ENCODE results near the gene CAD. TPM values are rescaled to one million over a fixed set of nuclear protein-coding genes. Genes with fewer than 3 reads are reported as not detected.

CAD gene
- total and polyA plus RNA-seq, 2 donors (not counting 3 experiments of a cell fraction or from before 2014, with no cell fraction given) = 60.3 to 91.4 TPM

DNA sequence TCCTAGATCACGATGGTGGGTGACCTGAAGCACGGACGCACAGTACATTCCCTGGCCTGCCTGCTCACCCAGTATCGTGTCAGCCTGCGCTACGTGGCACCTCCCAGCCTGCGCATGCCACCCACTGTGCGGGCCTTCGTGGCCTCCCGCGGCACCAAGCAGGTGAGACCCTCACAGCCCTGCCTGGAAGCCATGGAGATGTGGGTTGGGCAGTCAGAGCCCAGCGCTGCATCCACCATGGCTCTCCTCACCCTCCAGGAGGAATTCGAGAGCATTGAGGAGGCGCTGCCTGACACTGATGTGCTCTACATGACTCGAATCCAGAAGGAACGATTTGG lies 25.4 kb downstream of the CAD start:
- Histone ChIP-seq H3K27me3 (ENCODE audit: control insufficient read depth in 2 of 2, insufficient read depth in 2 of 2, low read length in 2 of 2) (no peaks in the 10 kb centered on the region), H3K9ac (replicated peaks; ENCODE audit: extremely low read depth, insufficient read depth, low read length) (no peak overlapping the region), H3K9me3 (replicated peaks; ENCODE audit: control insufficient read depth, insufficient read depth, low read length) (no peaks in the 10 kb centered on the region), H3K4me3 (replicated peaks in 1 of 3; ENCODE audit: insufficient read depth in 1 of 3, low read depth in 1 of 3, low read length in 3 of 3) (no peak overlapping the region), H3K36me3 (ENCODE audit: control insufficient read depth in 2 of 2, extremely low read depth in 1 of 2, insufficient read depth in 2 of 2, low read length in 2 of 2) (peaks cover 27 to 63% of the 10 kb centered on the region in 2 experiments), H3K4me2 (ENCODE audit: insufficient read depth, low read length) (no peak overlapping the region), H3K9me1 (replicated peaks; ENCODE audit: control insufficient read depth, extremely low read depth, insufficient read depth, low read length) (no peaks in the 10 kb centered on the region), H4K20me1 (replicated peaks; ENCODE audit: control insufficient read depth, extremely low read depth, insufficient read depth, low read length) (no peaks in the 10 kb centered on the region), H2AFZ (ENCODE audit: low read depth, low read length) (no peak overlapping the region), H3K79me2 (ENCODE audit: control insufficient read depth, insufficient read depth, low read length) (no peaks in the 10 kb centered on the region), H3K27ac (ENCODE audit: insufficient read depth, low read depth, low read length) (no peak overlapping the region), H3K4me1 (ENCODE audit: control insufficient read depth, extremely low read depth, insufficient read depth, low read length) (no peaks in the 10 kb centered on the region)
- intact Hi-C loops (cut with micrococcal nuclease) = no loop called here
- dilution Hi-C loops (cut with MboI; ENCODE audit: extremely low pct_ligation_motif_present, low sequenced_read_pairs) = no loop called here
- ChIA-PET POLR2A (no interaction called here), CTCF (interaction anchor here (1.0 to 2.4 kb wide), 4 partner anchors 20 to 61 kb away, joined by 3 to 17 read pairs (median 4); partner anchors contain the start of gene SLC30A3)
- no peak for TF ChIP-seq POLR2A (IDR thresholded peaks at IDR 0.05; ENCODE audit: low read depth, low read length)
- no peak for TF ChIP-seq JUN (IDR thresholded peaks at IDR 0.05; ENCODE audit: borderline replicate concordance, insufficient read depth, insufficient read length, low read depth)
- TF ChIP-seq, protein P1, sequence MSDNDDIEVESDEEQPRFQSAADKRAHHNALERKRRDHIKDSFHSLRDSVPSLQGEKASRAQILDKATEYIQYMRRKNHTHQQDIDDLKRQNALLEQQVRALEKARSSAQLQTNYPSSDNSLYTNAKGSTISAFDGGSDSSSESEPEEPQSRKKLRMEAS (IDR thresholded peaks at IDR 0.05; ENCODE audit: insufficient read depth, insufficient read length) = no peak
- TF ChIP-seq EZH2 (IDR thresholded peaks at IDR 0.05; ENCODE audit: borderline replicate concordance, low read depth, low read length, severe bottlenecking) = no peak
- TF ChIP-seq GATA2 (IDR thresholded peaks at IDR 0.05; ENCODE audit: insufficient read depth, insufficient read length, low read depth, low read length) = no peak
- no peak for TF ChIP-seq MYC (IDR thresholded peaks at IDR 0.05; ENCODE audit: low read depth, low read length)
- TF ChIP-seq, protein P2, sequence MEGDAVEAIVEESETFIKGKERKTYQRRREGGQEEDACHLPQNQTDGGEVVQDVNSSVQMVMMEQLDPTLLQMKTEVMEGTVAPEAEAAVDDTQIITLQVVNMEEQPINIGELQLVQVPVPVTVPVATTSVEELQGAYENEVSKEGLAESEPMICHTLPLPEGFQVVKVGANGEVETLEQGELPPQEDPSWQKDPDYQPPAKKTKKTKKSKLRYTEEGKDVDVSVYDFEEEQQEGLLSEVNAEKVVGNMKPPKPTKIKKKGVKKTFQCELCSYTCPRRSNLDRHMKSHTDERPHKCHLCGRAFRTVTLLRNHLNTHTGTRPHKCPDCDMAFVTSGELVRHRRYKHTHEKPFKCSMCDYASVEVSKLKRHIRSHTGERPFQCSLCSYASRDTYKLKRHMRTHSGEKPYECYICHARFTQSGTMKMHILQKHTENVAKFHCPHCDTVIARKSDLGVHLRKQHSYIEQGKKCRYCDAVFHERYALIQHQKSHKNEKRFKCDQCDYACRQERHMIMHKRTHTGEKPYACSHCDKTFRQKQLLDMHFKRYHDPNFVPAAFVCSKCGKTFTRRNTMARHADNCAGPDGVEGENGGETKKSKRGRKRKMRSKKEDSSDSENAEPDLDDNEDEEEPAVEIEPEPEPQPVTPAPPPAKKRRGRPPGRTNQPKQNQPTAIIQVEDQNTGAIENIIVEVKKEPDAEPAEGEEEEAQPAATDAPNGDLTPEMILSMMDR (IDR thresholded peaks at IDR 0.05; ENCODE audit: extremely low read depth in 1 of 2, insufficient read depth in 1 of 2, low read depth in 1 of 2, low read length in 2 of 2) = no peak
- no peak for TF ChIP-seq POLR2AphosphoS5 (IDR thresholded peaks at IDR 0.05; ENCODE audit: insufficient read depth, low read depth, low read length)
- no peak for TF ChIP-seq FOS (IDR thresholded peaks at IDR 0.05; ENCODE audit: borderline replicate concordance, insufficient read depth, low read length)
- DNase-seq (ENCODE audit: low read depth, low spot score) (no peak), FAIRE-seq (no peak)
- BruUV-seq (replicated peaks) = no TSS peak
